Cardiac fibroblast (primary cell): Measurements from ENCODE around the gene DDB1.

Experiments
- DNase-seq, 2 donors: peaks; one replicate each; pipeline versions ENCODE4 v3.0.0 to v3.0.0-alpha.2; 2010; ENCODE audit warnings: low read depth in 2 of 2
- H3K4me3 ChIP-seq, 2 donors: replicated peaks in 1 of 2; 1 replicate in 1 of 2; 2 replicates in 1 of 2; pipeline ENCODE4 v1.5.1; 2011; ENCODE audit warnings: low read depth in 2 of 2, low read length in 2 of 2, mild to moderate bottlenecking in 2 of 2, moderate library complexity in 1 of 2
- TF ChIP-seq, protein P1 (sequence below): IDR thresholded peaks from one replicate; pipeline ENCODE4 v1.5.1; 2011; ENCODE audit warnings: low read depth, mild to moderate bottlenecking, low read length, inconsistent platforms

The DDB1 gene

DNA sequence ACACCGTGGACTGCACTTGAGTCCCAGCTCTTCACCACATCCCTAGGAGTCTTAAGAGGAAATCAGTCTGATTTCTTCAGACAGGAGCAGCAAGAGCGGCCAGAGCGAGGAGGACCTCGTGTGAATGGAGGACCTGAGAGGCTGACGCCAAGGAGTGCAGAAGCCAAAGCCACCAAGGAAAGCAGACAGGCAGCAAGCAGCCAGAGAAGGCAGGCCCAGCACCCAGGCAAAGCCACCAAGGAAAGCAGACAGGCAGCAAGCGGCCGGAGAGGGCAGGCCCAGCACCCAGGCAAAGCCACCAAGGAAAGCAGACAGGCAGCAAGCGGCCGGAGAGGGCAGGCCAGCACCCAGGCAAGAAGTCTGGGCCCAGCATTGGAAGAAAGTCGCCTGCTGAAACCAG, 17.0 kb upstream of the DDB1 start:
- DNase-seq: no peak
- H3K4me3 ChIP-seq: no peak overlapping the region
- TF ChIP-seq, protein P1, sequence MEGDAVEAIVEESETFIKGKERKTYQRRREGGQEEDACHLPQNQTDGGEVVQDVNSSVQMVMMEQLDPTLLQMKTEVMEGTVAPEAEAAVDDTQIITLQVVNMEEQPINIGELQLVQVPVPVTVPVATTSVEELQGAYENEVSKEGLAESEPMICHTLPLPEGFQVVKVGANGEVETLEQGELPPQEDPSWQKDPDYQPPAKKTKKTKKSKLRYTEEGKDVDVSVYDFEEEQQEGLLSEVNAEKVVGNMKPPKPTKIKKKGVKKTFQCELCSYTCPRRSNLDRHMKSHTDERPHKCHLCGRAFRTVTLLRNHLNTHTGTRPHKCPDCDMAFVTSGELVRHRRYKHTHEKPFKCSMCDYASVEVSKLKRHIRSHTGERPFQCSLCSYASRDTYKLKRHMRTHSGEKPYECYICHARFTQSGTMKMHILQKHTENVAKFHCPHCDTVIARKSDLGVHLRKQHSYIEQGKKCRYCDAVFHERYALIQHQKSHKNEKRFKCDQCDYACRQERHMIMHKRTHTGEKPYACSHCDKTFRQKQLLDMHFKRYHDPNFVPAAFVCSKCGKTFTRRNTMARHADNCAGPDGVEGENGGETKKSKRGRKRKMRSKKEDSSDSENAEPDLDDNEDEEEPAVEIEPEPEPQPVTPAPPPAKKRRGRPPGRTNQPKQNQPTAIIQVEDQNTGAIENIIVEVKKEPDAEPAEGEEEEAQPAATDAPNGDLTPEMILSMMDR: no peak

DNA sequence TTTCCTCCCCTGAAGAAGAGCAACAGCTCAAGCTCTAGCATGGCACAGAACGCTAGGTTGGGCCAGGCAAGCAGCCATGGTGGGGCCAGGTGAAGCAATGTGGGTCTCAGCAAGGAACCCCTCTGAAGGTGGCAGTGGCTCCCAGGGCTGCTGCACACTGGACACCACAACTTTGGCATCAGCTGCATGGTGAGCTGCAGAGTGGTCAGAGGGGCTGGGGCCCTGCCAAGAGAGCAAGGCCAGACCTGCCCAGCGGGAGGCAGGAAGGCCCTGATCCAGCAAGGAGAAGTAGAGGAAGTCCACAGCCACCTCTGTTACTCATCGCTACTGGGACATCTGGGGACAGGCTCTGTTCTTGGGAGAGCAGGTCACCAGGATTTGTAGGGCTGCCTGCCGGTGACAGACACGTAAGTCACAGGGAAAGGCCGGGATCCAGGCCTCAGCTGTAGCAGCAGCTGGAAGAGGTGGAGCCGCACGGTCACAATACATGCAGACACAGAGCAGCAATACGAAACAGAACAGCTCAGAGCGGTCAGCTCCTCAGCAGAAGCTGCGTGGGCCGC, 16.4 kb upstream of the DDB1 start:
- DNase-seq: no peak
- TF ChIP-seq, protein P1: no peak
- H3K4me3 ChIP-seq: no peak overlapping the region

DNA sequence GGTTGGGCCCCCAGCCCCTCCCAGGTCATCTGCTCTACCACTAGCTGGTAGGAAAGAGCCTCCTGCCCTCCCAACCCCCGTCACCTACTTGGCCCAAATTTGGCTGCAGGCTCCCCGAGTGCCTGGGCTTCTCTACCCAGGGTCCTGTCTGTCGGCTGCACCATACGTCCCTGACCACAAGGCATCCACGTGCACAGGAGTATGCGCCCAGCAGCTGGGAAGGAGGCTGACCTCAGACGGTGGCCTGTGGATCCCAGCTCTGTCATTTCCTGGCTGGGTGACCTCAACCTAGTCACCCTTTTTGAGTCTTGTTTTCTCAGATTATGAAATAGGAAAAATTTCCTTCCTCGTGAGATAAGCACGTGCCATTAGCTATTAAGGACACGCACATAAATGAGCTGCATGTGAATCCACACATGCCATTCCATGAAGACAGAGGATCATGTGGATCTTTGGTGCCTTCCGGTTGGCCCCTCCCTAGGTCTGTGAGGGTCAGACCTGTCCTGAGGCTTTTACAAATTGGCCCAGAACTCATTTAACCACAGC, 15.1 kb upstream of the DDB1 start:
- no peak overlapping the region for H3K4me3 ChIP-seq
- peak; percentile 83 to 86 for DNase-seq
- TF ChIP-seq, protein P1: peak; percentile 12

DNA sequence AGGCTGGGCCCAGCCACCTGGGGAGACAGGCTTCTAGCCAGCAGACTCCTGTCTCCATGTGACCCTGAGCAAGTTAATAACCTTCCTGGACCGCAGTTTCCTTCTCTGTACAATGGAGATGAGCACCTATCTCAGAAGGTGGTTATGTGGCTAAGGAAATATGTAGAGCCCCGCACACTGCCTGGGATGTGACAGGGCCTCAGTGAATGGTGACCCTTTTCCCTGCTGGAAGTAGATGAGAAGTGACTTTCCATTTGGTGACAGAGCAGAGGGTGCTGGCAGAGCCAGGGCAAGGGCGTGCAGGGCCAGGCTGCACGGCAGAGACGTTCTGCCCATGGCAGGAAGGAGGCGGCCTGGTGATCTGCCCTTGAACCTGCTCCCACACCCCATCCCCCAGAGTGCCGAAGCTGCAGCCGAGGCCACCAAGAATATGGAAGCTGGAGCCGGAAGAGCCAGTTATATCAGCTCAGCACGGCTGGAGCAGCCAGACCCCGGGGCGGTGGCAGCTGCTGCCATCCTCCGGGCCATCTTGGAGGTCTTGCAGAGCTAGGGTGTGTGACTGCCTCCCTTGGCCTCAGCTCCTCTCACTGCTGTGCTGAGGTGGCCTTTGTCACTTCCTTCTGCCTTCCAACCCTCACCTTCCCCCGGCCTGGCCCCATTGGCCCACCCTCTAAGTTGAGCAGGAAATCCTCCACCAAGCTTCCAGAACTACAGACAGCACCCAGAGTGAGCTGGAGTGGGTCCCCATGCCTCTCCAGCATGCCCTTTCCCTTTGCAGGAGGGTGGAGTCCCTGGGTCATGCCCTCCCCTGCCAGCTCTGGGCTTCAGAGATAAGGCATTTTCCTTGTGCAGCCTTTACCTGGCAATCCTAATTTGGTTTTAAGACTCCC, 13.3 kb upstream of the DDB1 start:
- H3K4me3 ChIP-seq: no peak overlapping the region
- TF ChIP-seq, protein P1: no peak
- no peak for DNase-seq

DNA sequence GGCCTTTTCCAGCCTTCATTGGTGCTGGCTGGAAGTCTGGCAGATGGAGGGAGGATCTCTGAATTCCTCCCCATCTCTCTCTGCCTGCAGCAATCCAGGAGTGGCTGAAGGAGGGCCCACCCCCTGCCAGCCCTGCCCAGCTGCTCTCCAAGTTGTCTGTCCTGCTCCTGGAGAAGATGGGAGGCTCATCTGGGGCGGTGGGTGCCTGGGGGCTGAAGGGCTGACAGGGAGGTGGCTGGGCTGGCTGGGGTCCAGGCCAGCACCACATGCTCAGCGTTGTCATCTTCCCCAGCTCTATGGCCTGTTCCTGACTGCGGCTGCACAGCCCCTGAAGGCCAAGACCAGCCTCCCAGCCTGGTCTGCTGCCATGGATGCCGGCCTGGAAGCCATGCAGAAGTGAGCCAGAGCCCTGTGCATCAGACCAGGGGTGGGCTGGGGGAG, 12.3 kb upstream of the DDB1 start:
- H3K4me3 ChIP-seq: no peak overlapping the region
- TF ChIP-seq, protein P1: no peak
- DNase-seq: no peak

DNA sequence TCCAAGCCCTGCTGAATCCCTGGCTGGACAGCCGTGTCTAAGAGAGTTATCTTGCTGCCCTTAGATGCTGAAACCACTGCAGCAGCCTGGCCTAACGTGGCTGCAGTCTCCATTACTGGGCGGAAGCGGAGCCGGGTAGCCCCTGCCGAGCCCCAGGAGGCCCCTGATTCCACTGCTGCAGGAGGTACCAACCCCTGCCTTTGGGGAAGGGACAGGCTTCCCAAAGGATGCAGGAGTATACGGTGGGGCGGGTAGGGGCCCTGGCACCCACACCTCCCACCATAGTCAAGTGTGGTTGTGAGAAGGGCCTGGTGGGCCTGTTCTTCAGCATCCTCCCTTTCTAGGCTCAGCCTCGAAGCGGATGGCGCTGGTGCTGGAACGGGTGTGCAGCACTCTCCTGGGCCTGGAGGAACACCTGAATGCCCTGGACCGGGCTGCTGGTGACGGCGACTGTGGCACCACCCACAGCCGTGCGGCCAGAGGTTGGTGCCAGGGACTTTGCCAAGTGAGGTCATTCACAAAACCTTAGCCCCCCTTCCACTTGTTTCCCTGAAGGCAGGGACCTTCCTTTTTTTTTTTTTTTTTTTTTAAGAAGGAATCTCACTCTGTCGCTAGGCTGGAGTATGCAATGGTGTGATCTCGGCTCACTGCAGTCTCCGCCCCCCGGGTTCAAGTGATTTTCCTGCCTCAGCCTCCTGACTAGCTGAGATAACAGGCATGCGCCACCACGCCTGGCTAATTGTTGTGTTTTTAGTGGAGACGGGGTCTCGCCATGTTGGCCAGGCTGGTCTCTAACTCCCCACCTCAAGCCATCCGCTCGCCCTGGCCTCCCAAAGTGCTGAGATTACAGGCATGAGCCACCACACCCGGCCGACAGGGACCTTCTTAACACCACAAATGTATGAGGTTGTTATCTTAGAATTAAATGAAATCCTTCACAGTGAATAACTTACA, 11.2 kb upstream of the DDB1 start:
- no peak for DNase-seq
- TF ChIP-seq, protein P1: no peak
- no peak overlapping the region for H3K4me3 ChIP-seq
